Activated CD8-positive, alpha-beta memory T cell treated with anti-CD3 and anti-CD28 coated beads, Interleukin-2, amount 50 U/mL, for 1 hour (primary cell): ENCODE measurements around the gene PSMD8.
"Not testable (repeated sequence)": the region's sequence is repeated elsewhere in the genome, so short reads cannot be mapped to it uniquely, and the experiment has no call there.

Experiments
- DNase-seq: peaks from one replicate; pipeline ENCODE4 v3.0.0-alpha.2; 2020; ENCODE audit errors: extremely low read depth

The PSMD8 gene

DNA sequence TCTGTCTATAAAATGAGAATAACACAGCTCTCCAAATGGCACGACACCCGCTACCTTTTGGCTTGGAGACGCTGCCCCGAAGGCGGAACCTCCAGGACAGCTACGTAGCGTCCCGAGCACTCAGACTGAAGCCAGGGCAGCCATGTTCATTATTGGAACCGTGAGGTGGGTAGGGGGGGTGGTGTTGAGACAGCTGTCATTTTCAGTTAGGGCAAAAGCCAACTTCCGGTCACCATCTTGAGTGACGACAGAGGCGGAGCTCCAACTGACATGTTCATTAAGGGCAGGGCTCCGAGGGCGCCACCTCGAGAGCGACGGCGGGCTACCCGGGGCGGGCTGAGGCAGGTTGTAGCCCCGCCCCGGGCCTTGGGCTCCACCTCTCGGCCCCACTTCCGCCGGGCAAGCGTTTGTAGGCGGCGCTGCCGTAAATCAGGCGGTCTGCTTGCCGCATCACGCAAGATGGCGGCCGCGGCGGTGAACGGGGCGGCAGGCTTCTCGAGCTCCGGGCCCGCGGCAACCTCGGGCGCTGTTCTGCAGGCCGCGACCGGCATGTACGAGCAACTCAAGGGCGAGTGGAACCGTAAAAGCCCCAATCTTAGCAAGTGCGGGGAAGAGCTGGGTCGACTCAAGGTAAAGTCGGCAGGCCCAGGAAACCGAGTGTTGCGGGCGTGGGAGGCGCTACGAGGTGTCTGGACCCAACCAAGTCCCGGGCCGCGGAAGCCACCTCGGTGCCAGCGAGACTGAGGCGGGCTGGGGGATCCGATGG lies at the start of gene PSMD8:
Gene PSMD8, plus strand, starts transcription at position 240 of the 766 bp plus-strand sequence. Its CDS starts 31 bp downstream, at position 271.
- peak; percentile 97 for DNase-seq

DNA sequence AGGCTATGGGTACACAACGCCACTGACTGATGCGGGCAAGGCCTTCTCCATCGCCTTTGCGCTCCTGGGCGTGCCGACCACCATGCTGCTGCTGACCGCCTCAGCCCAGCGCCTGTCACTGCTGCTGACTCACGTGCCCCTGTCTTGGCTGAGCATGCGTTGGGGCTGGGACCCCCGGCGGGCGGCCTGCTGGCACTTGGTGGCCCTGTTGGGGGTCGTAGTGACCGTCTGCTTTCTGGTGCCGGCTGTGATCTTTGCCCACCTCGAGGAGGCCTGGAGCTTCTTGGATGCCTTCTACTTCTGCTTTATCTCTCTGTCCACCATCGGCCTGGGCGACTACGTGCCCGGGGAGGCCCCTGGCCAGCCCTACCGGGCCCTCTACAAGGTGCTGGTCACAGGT lies 47.8 kb upstream of the PSMD8 start:
- DNase-seq = no peak

DNA sequence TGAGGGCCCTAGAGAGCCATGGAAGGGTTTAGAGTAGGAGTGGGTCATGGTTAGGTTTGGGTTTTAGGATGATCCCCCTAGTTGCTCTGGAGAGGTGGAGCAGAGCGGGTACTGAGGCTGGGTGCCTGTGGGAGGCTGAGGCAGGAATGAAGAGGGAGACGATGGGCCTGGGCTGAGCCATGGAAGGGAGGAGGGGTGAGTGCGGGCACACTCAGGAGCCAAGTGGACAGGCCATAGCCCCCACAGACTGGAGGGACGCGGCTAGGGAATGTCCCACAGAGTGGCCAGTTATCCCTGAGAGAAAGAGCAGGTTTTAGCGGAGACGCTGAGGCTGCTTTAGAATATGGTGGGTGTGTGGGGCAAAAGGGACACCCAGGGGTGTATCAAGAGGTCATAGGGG lies 44.7 kb upstream of the PSMD8 start:
- no peak for DNase-seq

DNA sequence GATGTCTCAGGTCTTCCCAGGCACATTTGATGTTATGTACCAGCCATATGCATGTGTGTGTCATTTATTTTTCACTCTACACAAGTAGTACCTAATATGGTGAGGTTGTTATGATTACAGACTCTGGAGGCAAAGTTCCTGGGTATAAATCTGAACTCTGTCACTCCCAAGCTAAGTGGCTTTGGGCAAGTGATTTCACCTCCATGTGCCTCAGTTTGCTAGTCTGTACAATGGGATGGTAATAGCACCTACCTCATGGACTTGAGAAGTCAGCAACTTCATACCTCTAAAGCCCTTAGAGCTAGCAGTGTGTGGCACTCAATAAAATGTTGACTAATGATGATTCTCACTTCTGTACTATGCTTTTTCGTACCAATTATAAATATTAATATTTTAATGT lies 42.6 kb upstream of the PSMD8 start:
- no peak for DNase-seq

DNA sequence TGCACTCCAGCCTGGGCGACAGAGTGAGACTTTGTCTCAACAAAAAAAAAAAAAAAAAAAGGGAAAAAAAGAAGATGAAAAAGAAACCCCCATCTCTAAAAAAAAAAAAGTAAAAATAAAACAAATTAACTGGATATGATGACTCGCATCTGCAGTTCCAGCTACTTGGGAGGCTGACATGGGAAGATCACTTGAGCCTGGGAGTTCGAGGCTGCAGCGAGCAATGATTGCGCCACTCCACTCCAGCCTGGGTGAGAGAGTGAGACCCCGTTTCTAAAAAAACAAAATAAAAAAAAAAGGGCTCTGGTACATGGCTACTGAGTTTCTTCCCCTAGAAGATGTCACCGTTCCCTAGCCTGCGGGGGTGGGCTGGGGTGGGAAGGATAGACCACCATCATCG lies 41.1 kb upstream of the PSMD8 start:
- DNase-seq = no peak

DNA sequence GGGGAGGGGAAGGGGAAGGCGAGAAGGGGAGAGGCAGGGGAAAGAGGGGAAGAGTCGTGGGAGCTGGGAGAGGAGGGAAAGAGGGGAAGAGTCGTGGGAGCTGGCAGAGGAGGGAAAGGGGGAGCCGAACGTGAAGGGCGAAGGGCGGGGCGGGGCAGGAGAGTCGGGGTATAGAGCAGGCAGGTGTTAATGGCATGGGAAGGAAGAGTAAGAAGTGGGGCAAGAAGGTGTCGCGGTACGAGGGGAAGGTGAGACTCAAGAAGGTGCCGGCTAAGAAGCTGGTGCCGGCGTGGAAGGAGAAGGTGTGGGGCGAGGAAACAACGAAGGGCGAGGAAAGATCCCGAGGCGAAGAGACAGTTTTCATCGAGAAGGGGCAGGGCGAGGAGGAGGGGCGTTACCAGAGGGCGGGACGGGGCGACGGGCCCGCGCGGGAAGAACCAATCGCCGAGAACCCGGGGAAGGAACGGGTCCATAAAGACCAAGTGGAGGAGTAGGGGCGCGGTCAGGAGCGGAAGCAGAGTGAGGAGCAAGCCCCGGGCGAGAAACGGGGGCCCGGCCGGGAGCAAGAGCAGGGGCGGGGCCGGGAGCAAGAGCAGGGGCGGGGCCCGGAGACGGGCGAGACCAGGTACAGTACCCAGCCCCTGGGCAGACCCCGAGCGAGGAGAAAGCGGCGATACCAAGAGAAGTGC lies 38.3 kb upstream of the PSMD8 start:
- peak; percentile 84 for DNase-seq

DNA sequence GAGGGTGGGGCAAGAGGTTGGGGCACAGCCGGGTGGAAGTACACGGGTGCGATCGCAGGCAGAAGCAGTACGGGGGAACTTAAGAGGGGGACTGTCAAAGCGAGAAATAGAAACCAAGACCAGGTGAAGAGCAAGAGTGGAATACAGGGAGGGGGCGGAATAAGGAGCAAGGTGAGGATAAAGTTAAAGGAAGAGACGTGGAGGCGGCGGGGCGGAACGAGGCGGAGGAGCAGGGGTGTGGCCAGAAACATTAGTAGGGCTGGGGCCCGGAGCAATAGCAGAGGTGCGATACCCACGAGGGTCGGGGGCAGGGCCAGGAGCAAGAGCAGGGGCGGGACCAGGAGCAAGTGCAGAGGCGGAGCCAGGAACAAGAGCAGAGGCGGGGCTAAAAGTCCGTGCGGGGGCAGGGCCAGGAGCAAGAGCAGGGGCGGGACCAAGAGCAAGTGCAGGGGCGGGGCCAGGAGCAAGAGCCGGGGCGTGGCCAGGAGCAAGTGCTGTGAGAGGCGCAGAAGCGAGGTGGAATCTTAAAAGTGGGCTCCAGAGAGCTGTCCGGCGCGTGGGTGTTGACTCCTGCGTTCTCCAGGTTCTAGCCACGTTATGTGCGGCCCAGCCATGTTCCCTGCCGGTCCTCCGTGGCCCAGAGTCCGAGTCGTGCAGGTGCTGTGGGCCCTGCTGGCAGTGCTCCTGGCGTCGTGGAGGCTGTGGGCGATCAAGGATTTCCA lies 37.6 kb upstream of the PSMD8 start:
- DNase-seq = peak; percentile 80

DNA sequence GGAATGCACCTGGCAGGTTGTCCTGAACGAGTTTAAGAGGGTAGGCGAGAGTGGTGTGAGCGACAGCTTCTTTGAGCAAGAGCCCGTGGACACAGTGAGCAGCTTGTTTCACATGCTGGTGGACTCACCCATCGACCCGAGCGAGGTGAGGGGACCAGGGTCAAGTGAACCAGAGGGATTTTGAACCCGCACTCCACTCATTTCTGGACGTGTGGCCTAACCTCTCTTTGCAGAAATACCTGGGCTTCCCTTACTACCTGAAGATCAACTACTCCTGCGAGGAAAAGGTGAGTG lies 37.1 kb upstream of the PSMD8 start:
- DNase-seq = no peak

DNA sequence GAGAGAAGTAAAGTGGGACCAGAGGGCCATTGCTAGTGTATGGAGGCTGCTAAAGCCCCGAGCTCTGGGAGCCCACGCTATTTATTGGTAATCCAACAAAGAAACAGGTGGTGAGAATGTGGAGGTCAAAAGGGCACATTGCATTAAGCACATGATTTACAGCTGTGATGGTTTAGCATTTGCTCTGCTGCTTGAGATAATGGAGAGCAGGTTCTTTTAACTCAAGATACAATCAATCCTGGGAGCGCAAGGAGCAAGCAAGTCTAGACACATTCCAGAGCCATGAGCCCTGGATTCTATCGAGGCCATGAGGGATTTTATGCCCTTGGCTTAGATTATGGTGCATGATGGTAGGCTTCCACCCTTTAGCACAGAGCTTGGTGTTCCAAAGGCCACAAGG lies 35.4 kb upstream of the PSMD8 start:
- DNase-seq = not testable (repeated sequence)

DNA sequence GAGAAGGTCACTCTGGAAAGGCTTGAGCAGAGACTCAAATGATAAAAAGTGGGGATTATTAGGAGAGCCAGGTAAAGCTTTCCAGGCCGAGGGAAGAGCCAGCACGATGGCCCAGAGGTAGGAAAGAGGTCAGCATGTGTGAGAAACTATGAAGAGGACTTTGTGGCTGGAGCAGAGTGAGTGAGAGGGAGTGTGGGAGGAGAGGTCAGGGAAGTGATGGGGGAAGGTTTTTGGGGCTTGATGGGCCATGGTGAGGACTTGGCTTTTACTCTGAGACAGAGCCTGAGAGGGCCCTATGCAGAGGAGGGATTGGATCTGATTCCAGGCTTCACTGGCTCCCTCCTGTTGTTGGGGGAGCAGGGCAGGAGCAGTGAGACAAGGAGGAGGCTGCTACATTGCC lies 33.4 kb upstream of the PSMD8 start:
- DNase-seq = no peak

DNA sequence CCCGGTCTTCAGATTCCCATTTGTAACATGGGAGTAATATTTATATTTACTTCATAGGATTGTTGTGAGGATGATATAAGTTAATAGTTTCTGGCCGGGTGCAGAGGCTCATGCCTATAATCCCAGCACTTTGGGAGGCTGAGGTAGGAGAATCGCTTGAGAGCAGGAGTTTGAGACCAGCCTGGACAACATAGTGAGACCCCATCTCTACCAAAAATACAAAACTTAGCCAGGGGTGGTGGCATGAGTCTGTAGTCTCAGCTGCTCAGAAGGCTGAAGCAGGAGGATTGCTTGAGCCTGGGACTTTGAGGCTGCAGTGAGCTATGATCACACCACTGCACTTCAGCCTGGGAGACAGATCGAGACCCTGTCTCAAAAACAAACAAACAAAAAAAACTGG lies 27.5 kb upstream of the PSMD8 start:
- DNase-seq = no peak

DNA sequence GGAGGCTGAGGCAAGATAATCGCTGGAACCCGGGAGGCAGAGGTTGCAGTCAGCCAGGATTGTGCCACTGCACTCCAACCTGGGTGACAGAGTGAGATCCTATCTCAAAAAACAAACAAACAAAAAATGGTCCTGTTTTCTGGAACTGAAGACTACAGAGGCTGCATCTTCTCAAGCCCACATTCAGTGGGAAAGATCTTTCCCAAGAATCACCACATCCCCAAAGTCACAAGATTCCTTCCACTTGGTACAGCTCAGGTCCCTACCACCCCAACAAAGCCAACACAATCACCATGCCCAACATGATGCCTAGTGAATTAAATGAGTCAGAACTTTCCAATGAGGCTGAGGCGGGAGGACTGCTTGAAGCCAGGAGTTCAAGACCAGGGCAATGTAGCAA lies 23.5 kb upstream of the PSMD8 start:
- DNase-seq = no peak

DNA sequence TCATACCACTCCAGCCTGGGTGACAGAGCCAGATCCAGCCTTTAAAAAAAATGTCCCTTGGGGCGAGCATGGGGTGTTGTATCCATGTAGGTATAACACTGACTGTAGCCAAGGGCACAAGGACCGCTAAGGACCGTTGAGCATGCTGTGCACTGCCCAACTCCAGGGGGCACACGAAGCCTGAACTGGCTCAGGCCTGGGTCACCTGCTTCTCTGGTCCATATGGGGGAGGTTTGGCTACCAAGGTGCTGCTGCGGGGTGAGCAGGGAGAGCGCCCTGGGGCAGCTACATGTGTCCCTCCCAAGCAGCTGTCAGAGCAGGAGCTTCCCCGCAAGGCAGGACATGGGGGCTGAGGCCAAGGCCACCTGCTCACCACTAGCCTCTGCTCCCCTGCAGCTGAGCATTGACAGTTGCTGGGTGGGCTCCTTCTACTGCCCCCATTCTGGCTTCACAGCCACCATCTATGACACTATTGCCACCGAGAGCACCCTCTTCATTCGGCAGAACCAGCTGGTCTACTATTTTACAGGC lies 22.4 kb upstream of the PSMD8 start:
- DNase-seq = no peak

DNA sequence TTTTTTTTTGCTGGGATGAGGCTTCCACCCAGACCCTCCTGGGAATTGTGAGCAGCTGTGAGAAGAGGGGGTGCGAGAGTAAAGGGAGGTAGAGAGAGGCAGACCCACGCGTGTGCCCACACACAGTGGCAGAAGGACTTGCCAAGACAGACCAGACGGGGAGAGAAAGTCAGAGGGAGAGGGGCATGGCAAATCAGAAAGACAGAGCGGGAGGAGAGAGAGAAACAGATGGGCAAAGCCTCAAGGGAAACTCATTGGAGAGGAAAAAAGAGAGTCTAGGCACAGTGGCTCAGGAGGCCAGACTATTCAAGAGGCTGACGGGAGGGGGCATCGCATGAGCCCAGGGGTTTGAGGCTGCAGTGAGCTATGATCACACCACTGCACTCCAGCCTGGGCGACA lies 21.8 kb upstream of the PSMD8 start:
- no peak for DNase-seq

DNA sequence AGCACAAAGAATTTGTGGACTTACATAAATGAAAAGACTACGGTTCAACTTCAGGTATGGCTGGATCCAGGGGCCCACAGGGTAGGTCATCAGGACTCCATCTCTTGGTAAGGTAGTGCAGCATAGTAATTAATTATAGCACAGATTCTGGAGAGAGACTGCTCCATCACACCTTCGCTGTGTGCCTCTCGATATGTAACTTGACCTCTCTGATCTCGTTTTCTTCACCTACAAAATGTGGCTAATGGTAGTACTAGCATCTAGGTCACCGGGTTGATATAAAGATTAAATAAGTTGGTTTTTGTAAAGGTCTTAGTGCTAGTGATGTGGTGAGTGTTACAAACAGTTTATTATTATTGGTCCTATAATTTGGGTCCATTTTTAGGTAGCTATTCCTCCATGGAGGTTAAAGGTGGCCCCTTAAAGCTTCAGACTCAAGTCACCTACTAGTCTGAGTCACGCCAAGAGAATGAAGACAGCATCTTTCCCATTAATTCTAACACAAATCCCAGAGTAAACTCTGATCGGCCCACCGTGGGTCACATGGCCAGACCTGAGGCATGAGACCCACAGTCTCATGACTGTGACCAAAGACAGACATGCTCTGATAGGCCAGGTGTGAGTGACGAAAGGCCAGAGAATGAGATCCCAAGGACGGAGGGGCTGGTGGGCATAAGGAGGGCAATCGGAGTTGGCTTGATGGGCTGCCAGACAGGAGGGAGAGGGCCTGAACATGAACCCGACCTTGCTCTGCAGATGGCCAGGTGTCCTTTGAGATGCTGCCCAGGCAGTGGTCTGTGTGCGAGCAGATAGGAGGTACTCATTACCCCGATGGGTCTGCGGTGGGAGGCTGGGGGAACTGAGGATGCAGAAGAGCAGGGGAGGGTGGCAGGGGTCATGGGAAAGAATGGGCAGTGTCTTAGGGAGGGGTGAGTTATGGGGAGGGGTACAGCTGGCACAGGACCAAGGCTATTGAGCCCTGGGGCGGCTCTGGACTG lies 18.3 kb upstream of the PSMD8 start:
- no peak for DNase-seq

DNA sequence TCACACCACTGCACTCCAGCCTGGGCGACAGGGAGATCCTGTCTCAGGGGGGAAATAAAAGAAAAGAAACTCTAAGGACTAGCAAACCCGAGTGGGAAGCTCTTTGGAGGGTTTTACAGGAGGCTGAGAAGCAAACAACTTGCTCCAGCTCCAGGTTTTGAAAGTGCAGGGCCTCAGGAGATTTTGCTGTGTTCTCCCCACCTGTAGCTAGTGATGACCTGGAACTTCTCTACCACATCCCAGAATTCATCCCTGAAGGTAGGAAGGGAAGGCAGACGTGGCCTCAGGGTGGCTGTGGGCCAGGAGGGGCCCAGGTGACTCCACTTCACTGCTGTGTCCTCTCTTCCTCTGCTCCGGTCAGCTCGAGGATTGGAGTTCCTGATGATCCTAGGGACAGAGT lies 16.3 kb upstream of the PSMD8 start:
- no peak for DNase-seq

DNA sequence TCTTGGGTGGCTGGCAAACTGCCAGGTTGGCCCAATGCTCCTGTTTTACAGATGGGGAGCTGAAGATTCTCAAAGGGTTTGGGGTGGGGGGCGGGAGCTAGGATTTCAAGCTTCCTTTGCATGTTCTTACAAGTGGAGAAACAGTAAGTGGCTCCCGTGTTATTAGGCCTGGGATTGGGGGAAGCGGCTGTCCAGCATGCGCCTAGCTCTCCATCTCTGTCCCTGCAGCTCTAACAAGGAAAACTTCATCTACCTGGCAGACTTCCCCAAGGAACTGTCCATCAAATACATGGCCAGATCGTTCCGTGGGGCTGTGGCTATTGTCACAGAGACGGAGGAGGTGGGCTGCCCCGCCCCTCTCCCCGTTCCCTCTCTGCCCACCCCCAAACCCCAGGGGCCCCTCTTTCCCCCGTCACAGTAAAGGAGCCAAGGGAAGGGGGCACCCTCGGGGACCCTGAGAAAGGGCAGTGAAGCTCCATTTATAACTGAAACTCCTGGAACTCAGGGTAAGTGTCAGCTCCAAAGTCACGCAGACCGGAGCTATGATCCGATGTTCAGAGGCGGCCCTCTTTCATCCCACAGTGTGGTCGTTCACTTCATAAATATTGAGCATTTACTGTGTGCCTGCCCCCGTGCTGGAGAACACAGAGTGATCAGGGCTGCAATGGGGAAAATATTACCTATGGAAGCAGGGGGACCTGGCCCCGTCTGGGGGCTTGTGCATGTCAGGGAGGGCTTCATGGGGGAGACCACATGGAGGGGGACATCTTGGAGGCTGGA lies 14.9 kb upstream of the PSMD8 start:
- DNase-seq = no peak

DNA sequence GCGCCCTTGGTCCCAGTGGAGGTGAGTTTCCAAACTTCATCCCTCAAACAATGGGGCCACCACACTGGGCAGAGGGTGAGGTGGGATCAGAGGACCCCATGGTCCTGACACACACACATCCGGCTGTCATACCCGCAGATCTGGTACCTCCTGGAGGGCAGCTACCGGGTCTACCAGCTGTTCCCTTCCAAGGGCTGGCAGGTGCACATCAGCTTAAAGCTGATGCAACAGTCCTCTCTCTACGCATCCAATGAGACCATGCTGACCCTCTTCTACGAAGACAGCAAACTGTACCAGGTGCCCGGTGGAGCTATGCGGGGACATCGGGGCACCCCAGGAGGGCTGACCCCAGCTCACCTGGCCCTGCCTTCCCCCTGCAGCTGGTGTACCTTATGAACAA lies 14.0 kb upstream of the PSMD8 start:
- DNase-seq = no peak

DNA sequence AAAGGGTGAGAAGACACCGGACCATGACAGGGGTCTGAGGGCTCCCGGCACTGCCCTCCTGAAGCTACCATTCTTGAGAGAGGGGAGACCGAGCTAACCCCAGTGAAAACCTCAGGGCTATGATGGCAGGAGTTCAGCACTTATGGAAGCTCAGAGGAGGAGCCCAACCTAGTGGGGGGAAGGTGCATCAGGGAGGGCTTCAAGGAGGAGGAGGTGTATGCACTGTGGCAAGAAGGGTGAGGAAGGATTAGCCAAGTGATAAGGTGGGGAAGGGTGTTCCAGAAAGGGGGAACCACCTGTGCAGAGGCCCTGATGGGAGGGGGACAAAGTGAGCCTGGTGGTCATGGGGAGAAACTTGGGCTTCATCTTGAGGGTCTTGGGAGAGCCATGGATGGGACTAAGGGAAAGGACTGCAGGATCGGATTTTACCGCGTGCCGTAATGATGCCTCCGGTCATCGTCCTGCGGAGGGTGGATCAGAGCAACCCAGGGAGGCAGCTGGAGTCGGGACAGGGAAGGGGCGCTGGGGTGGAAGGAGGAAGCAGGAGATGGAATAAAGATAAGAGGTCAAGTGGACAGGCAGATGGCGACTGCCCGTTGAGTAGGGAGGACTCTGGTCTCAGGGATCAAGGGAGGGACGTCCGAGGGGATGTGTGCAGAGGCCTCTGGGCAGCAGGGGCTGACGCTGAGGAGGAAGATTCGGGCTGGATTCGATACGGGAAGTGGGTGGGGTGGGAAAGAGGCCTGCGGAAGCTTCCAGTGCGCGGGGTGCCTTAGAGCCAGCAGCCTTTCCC lies 13.3 kb upstream of the PSMD8 start:
- no peak for DNase-seq

DNA sequence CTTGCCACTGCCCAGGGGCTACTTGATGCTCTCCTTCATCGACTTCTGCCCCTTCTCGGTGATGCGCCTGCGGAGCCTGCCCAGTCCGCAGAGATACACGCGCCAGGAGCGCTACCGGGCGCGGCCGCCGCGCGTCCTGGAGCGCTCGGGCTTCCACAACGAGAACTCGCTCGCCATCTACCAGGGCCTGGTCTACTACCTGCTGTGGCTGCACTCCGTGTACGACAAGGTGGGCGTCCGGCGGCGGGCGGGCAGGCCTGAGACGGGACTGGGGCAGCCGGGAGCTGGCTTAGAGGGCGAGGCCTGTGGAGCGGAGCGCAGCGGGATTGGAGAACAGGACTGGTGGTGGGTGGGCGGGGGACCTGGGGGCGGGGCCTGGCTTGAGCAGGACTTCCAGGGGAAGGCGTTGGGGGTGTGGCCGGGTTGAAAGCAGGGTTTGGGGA lies 12.7 kb upstream of the PSMD8 start:
- no peak for DNase-seq
